Ishikawa (cell line): Measurements from ENCODE around the gene CHCHD6.

Experiments
- CEBPB ChIP-seq: IDR thresholded peaks from 2 replicates; pipeline ENCODE4 v1.6.1; 2012
- EP300 ChIP-seq: IDR thresholded peaks from 2 replicates; pipeline ENCODE4 v1.6.1; 2012; ENCODE audit warnings: borderline replicate concordance
- FOXM1 ChIP-seq: IDR thresholded peaks from 2 replicates; pipeline ENCODE4 v1.6.1; 2012; ENCODE audit warnings: low read depth, borderline replicate concordance
- RAD21 ChIP-seq: IDR thresholded peaks from 2 replicates; pipeline ENCODE4 v1.6.1; 2012; ENCODE audit warnings: low read depth
- REST ChIP-seq: IDR thresholded peaks from 2 replicates; pipeline ENCODE4 v1.6.1; 2012; ENCODE audit warnings: low read depth, mild to moderate bottlenecking
- TAF1 ChIP-seq: IDR thresholded peaks from 2 replicates; pipeline ENCODE4 v1.6.1; 2012; ENCODE audit warnings: low read depth, mild to moderate bottlenecking
- ZBTB7A ChIP-seq: IDR thresholded peaks from 2 replicates; pipeline ENCODE4 v1.6.1; 2012; ENCODE audit warnings: low read depth

- TF ChIP-seq EP300, result no peak
- TF ChIP-seq REST, result no peak
- TF ChIP-seq RAD21, result no peak
- no peak for TF ChIP-seq CEBPB
- TF ChIP-seq TAF1, result no peak
- TF ChIP-seq ZBTB7A, result no peak
- TF ChIP-seq FOXM1, result no peak
These were observed 260.9 kb downstream of the CHCHD6 start for GRCh38 chr3:126964950-126965349.
